EH (cell line): ENCODE measurements around the gene DOHH.

Experiments
- DNase-seq: peaks from one replicate; pipeline ENCODE4 v3.0.0-alpha.2; 2015; ENCODE audit warnings: low read depth

Gene DOHH

GRCh38 chr19:3500429-3501101, at the start of gene DOHH:
TSS of gene DOHH (minus strand) at chr19:3500674. CDS start at chr19:3496814, 3,860 bp downstream.
- DNase-seq = peak; percentile 96

- DNase-seq = no peak
Measured at GRCh38 chr19:3549816-3550215, 49.3 kb upstream of the DOHH start.

- no peak for DNase-seq
Measured at GRCh38 chr19:3548606-3549005, 48.1 kb upstream of the DOHH start.

GRCh38 chr19:3547767-3548282, 47.4 kb upstream of the DOHH start:
- no peak for DNase-seq

GRCh38 chr19:3547301-3547731, 46.8 kb upstream of the DOHH start:
- peak; percentile 39 for DNase-seq

GRCh38 chr19:3546119-3546518, 45.6 kb upstream of the DOHH start:
- no peak for DNase-seq

- DNase-seq = no peak
Measured at GRCh38 chr19:3545669-3546034, 45.2 kb upstream of the DOHH start.

- peak; percentile 59 for DNase-seq
Measured at GRCh38 chr19:3544742-3545668, 44.5 kb upstream of the DOHH start.

GRCh38 chr19:3544058-3544376, 43.5 kb upstream of the DOHH start:
- DNase-seq = no peak

- no peak for DNase-seq
Measured at GRCh38 chr19:3543150-3544057, 42.9 kb upstream of the DOHH start.

- DNase-seq = no peak
Measured at GRCh38 chr19:3539756-3540118, 39.3 kb upstream of the DOHH start.

GRCh38 chr19:3538965-3539755, 38.7 kb upstream of the DOHH start, which contains the start of gene TEKTIP1:
TSS of gene TEKTIP1 (plus strand) at chr19:3539174. CDS start at chr19:3539178, 4 bp downstream.
- no peak for DNase-seq

- no peak for DNase-seq
Measured at GRCh38 chr19:3538258-3538929, 37.9 kb upstream of the DOHH start.

GRCh38 chr19:3537438-3538240, 37.2 kb upstream of the DOHH start:
- DNase-seq = no peak

- DNase-seq = no peak
Measured at GRCh38 chr19:3537101-3537437, 36.6 kb upstream of the DOHH start.

- no peak for DNase-seq
Measured at GRCh38 chr19:3536429-3537100, 36.1 kb upstream of the DOHH start.

- DNase-seq = no peak
Measured at GRCh38 chr19:3535981-3536380, 35.5 kb upstream of the DOHH start.

GRCh38 chr19:3535563-3535965, 35.1 kb upstream of the DOHH start:
- no peak for DNase-seq

GRCh38 chr19:3535235-3535535, 34.7 kb upstream of the DOHH start:
- no peak for DNase-seq
